Activated effector memory CD4-positive, alpha-beta T cell treated with Interleukin-2 at 50 U/mL for 16 hours (primary cell): Measurements from ENCODE around the gene TEX54.
A peak's percentile ranks its signal among the peaks of the same experiment; 100 is the strongest.
"Not testable (repeated sequence)": the region's sequence is repeated elsewhere in the genome, so short reads cannot be mapped to it uniquely, and the experiment has no call there.

Experiments
- DNase-seq: peaks from one replicate; pipeline ENCODE4 v3.0.0-alpha.2; 2020

TEX54 gene

DNA sequence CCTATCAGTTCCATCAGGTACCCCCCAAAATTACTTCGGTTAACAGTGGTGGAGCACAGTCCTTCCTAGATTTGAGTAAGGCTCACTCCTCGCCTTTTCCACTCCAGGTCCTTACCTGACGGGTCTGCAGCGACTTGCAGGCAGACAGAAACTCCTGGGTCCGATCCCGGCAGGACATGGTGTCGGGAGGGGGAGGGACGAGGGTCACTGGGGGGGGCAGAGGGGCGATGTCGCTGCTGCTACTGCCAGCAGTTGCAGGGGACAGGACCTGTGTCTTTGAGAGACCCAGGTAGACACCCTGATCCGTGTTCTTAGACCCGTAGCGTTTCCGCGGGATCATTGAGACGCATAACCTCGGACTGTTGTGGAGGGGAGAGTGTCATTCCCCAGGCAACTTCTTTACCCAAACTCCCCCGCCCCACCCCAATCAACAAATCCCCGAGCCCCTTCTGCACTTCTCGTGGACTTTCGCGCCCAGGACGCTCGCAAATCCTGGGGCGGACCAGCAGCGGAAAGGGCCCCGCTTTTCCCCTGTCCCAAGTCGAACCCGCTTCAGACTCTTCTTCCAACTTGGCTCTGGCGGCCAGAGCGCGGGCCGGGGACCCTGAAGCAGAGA lies 1.6 kb downstream of the TEX54 start:
- no peak for DNase-seq

DNA sequence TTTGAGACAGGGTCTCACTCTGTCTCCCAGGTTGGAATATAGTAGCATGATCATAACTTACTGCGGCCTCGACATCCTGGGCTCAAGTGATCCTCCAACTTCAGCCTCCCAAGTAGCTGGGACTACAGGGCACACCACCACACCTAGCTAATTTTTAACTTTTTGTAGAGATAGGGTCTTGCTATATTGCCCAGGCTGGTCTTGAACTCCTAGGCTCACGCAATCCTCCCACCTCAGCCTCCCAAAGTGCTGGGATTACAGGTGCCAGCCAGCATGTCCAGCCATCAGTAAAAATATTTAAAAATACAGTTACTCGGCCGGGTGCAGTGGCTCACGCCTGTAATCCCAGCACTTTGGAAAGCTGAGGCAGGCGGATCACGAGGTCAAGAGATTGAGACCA lies 4.5 kb downstream of the TEX54 start:
- DNase-seq: not testable (repeated sequence)

DNA sequence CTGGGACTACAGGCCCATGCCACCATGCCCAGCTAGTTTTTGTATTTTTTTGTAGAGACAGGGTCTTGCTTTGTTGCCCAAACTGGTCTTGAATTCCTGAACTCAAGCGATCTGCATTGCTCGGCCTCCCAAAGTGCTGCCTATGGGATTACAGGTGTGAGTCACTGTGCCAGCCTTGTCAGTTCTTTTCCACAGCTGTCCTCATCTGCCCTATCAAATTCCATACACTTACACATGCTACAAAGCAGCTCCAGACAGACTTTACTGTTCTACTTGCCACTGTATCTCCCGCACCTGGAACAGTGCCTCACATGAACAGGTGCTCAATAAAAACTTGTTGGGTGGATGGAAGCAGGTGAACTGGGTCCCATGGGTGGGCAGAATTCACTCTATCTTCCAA lies 9.0 kb downstream of the TEX54 start:
- no peak for DNase-seq

DNA sequence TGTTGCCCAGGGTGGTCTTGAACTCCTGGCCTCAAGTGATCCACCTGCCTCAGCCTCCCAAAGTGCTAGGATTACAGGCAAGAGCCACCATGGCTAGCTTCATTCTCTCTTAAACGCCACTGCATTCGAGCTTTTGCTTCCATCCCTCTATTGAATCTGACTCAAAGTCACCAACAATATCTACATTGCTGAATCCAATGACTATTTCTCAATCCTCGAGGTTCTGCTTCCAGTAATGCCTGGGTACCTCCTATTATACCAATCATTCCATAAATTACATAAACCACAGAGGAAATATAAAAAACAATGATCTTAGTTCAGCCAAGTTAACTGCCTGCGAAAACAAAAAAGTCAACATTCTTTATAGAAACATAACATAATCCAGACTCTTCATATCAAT lies 15.5 kb downstream of the TEX54 start:
- no peak for DNase-seq

DNA sequence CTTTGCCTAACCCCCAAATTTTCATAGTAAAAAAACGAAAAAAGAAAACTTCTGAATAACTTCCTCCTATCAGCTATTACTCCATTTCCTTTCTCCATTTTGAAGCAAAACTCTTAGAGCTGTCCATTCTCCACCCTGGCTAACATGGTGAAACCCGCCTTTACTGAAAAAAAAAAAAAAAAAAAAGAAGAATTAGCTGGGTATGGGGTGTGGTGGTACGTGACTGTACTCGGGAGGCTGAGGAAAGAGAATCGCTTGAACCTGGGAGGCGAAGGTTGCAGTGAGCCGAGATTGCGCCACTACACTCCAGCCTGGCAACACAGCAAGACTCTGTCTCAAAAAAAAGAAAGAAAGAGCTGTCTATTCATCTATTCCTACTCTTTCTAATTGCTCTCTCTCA lies 16.1 kb downstream of the TEX54 start:
- no peak for DNase-seq

DNA sequence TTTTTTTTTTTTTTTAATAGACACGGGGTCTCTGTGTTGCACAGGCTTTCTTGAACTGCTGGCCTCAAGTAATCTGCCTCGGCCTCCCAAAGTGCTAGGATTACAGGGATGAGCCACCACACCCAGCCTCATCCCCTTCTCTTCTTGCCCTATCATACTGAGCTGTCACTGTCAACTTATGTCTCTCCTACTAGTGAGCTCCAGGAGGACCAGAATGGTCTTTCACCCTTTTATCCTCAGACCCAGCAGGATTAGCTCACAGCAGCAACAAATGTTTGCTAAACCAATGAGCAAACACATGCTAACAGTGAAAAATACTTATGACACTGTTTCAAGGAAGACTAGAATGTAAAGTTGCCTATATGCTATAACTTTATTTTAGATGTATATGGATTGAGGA lies 21.0 kb downstream of the TEX54 start:
- no peak for DNase-seq

DNA sequence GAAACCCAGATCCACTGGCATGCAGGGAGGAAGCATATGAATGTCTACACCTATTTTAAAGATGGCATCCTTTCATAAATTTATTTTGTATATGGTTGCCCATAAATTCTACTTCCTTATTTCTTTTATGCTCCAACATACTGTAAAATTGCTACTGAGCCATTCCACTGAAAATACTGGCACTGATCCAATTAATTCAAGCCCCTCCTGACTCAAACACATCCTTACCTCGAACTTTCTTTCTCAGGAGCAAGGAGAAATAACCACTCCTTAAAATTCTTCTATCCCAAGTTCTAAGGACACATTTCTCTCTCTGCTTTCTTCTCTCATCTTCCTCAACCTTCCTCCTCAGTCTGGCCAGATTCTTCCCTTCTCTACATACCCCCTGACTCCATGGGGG lies 21.9 kb downstream of the TEX54 start:
- DNase-seq: no peak

DNA sequence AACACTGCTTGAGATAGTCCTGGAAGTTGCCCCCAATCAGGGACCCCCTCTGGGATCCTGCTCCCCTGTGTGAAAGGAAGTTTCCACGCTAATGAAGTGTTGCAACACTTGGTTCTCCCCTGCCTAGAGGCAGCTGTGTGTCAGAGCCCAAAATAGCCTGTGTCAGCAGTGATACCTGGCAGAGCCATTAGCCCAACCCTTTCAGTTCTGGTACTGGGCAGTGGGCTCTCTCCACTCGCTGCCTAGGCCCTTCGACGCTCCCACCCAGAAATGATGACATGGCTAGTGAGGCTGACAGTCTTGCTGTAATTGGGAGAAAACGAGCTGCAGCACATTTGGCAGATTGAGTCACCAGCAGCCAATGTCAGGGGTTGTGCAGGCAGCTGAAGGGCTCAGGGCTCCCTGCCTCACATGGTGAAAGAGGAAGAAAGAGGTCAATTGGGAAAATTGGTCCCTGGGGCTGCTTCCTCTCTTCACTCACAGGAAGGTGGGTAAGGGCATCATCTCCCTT lies 26.0 kb downstream of the TEX54 start:
- DNase-seq: no peak

DNA sequence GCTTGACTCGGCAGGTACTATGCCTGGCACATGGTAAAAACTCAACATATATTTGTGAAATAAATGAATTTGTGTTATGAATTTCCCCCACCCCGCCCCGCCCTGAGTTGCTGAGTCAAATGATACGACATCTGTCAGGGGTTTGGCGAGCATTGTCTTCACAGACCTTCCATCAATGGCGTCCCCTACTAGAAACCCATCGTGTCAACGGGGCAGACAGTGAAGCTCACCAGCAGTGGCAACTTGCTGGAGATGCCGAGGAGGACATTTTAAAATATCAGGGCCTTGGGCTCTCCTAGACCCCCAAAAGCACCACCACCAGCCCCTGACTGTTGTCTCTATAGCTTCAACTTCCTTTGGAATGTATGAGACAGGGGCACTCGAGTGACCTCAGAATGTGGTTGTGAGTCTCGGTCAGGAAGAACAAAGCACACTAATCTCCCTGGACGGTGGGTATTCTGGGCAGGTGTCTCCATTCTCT lies 26.6 kb downstream of the TEX54 start:
- no peak for DNase-seq

DNA sequence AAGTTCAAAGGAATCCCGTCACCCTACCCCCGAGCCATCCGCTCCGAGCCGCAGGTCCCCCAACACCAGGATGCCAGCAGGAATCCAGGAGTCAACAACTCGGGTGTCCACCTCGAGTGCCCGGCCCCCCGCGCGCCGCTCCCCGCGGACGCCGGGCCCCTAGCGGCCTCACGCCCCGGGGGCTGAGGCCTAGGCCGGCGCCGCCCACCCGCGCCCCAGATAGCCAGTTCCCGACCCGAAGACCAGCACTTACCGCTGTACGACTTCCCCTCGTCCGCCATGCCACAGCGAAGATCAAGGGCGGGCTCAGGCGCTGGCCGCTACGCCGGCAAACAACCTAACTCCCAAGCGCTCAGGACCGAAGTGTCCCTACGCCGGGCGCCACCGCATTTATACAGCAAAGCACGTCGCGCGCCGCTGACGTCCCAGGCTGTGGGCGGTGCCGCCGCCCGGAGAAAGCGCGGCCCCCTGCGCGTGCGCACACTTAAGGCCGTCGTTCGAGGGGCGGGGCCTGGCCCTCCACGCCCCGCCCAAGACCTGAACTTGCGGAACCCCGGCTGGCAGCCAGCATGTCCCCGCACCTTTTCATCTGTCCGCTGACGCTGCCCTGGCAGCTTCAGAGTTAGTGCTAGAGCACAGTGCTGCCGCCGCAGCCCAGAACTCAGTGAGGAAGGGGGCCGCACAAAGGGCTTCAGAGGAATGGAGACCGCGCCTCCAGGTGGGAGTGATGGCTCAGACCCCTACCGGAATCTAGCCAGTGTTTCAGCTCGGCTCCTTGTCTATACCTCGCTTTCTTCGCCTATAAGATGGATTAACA lies 27.4 kb downstream of the TEX54 start, which contains the start of gene NXF1:
NXF1 (minus strand) TSS at position 365 of the 817 bp plus-strand sequence; CDS start at position 281, 84 bp downstream.
- peak; percentile 94 for DNase-seq

DNA sequence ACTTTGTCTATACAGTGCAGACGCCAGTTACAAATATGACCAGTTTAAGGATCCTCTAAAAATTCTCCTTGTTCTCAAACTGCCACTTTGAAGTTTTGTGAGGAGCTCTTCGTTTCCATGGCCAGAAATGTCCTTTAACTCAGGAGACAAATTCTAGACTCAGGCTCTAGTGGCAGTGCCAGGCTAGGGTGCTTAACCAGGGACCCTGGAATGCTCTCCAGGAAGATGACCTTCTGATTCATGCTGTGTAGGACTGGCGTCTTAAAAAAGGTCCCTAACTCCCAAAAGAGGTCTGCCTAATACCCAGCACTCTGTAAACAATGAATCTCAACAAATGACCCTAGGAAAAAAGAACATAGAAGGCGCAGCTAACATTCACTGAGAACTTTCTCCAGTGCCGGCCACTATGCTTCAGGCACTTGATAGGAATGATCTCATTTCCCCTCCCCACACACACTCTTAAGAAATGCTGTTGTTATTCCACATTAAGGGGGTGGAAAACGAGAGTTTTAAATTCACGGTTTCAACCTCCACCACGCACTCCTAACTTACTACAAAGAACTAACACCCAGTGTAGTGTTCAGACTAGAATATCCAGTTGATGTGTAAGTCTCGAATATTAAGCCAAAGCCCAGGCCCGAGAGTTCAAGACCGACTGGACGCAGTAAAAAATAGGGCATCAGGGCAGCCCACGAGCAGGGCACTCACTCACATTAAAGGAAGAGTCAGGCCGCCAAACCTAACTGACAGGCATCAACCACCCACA lies 28.1 kb downstream of the TEX54 start:
- no peak for DNase-seq

DNA sequence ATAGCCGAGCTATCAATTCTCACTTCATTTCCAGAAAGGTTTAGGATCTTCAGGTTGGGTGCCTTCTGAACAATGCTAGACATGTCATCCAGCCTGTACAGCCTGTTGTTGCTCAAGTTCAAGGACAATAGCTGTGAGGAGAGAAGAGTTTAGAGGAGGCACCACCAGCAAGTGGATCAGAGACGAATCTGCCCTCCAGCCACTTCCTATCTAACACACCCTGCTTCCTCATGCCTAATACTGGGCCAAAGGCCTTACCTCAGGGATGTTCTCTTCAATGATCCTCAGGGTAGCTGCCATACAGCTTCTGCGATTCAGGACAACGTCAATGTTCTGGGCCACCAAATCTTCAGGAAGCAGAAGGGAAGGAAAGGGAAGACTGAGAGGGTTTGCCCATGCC lies 31.6 kb downstream of the TEX54 start:
- no peak for DNase-seq

DNA sequence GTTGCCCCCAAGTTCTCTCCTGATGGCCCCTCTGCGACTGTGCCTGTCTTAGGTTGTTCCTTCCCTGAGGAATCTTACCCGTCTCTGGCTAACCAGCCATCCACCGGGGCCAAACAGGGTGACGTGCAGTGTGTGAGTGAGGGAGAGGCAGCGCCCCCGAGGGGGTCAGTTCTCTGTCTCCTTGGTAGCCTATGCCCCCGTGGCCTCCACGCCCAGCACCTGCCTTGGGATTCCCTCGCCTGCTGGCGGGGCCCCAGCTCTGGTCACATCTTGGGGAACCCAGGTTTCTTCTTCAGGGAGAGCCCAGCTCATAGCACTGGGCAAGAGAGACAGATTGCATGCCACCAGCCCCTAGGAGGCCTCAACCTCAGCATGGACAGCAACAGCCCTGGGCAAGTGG lies 33.2 kb downstream of the TEX54 start:
- no peak for DNase-seq

DNA sequence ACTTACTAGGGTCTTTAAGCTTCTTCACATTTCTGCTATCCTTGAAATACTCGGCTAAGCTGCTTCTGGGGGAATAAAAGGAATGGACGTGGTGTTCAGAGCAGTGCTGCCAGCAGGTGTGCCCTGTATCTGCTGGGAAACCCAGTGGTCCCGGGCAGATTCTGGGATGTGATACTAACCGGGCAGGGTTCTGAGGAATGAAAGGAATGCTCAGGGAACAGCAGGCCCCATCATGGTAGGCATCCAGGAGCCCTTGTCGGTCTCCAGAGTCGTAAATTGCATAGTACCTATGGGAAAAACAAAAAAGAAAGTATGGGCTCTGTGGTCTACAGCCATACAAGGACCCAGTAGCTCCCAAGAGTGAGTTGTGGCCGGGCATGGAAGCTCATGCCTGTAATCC lies 36.4 kb downstream of the TEX54 start:
- no peak for DNase-seq

DNA sequence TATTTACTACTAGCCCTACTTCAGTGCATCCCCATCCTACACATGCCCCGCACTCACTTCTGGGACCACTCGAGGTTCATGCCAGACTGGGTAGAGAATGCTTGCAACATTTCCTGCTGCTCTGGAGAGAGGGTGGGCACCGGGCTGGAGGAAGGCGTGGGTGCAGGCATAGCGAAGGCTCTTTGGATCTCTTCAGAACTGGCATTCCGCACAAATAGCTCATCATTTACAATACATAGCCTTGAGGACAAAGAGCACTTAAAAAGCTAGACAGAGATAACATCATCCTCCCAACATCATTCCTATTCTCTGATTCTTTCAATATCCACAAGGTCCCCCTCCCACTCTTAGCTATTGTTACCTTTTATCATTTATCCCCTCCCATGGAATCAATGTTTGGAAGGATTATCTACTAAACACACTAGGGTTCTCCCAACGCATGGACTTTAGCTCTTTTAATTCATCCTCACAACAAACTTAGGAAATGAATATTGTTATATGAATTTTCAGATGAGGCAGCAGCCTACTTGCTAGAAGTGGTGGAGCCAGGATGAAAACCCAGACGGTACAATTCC lies 38.4 kb downstream of the TEX54 start:
- DNase-seq: no peak

DNA sequence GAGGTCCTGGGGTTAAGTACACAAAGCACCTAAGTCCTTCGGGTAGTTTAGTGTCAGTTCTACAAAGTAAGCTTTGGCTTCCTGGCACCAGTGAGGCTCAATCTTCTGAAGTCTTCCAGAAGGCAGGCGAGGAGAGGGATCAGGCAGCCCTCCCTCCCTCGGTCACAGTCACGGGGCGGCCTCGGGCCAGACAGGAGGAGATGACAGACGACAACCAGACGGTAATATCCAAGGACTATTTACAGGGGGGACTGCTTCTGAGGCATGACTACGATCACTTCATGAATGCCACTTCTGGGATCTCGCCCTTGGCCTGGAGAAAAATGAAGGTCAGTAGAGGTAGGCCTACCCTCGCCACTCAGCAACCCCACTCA lies 40.5 kb downstream of the TEX54 start:
- DNase-seq: no peak

DNA sequence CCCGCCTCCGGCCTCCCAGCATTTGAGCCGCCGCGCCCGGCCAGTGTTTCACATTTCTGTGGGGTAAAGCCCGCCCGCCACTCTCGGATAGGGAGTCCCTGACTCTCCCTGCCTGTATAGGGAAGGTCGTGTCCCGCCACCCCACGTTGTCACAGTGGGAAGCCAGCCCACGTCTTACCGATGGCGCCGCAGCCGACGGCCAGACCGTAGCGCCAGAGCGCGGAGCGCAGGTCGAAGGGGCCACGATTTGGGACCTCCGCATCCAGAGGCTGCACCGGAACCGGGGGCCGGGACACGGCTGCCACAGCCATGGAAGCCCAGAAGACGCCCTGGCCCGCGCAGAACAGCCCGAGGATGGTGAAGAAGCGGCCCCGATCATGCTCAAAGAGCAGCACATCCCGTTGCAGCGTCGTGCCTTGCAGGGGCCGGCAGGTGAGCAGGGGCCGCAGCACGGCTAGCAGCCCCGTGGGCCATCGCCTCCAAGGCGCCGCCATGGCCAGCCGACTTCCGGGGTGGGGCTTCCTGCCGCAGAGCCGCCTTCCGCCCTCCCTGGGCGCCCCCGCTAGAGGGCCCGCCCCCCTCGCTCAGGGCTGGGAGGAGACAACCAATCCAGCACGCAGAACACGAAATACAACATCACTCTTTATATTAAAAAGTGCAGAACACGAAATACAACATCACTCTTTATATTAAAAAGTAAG lies 41.0 kb downstream of the TEX54 start, which contains the start of gene TMEM223:
TMEM223 (minus strand) TSS at position 506 of the 701 bp plus-strand sequence; CDS start at position 494, 12 bp downstream.
- peak; percentile 89 for DNase-seq

DNA sequence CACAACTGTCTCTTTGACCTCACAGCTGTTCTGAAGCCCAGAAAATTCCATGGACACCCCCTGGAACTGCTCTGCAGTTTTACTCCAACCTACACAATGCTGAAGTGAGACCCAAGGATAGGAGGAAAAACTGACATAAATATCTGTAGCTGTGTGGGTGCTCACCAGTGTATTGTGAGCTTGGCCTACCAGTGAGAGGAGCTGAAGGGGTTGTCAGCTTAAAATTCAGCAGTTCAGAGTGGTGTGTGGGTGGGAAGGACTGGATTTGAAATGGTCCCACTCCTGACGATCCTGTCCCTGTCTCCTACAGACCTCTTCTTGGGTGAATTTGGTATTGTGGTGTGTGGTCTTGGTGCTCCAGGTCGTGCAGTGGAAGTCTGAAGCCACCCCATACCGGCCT lies 43.1 kb downstream of the TEX54 start:
- DNase-seq: no peak

DNA sequence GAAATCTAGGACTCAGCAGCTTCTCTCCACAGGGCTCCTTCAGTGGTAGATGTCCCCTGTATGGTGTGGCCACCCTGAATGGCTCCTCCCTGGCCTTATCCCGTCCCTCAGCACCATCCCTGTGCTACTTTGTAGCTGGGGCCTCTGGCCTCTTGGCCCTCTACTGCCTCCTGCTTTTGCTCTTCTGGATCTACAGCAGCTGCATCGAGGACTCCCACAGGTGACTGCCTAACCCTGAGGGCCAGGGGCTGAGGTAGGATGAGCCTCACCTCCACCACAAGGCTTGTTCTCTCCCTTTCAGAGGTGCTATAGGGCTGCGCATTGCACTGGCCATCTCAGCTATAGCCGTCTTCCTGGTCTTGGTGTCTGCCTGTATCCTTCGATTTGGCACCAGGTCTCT lies 43.6 kb downstream of the TEX54 start:
- DNase-seq: no peak

DNA sequence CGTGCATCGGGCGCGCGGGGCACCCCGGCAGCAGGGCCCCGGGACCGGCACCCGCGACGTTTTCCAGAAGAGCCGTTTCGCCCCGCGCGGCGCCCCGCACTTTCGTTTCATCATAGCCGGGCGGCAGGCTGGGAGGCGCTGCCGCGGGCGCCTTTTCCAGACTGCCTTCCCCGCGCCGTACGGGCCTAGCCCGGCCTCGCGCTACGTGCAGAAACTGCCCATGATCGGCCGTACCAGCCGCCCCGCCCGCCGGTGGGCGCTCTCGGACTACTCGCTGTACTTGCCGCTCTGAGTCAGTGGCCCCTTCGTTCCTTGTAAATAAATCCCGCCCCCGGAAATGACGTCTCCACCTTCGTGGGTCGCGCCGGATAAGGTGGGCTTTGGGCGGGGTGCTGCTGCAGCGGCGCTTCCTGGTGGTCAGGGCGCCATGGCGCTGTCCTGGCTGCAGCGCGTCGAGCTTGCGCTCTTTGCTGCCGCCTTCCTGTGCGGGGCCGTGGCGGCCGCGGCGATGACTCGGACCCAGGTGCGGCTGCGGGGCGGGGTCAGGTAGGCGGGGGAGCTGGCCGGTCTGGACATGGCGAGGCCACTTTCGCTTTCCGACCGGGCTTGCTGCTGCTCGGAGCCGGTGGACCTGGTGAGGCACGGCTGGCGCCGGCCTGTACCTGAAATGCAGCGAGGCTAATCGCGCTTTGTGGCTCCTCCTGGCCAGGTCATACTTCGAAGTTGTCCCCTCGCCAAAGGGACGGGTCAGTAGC lies 45.5 kb downstream of the TEX54 start, which contains the start of gene TMEM179B:
TMEM179B (plus strand) TSS at position 398 of the 755 bp plus-strand sequence; CDS start at position 428, 30 bp downstream.
- DNase-seq: peak; percentile 92

DNA sequence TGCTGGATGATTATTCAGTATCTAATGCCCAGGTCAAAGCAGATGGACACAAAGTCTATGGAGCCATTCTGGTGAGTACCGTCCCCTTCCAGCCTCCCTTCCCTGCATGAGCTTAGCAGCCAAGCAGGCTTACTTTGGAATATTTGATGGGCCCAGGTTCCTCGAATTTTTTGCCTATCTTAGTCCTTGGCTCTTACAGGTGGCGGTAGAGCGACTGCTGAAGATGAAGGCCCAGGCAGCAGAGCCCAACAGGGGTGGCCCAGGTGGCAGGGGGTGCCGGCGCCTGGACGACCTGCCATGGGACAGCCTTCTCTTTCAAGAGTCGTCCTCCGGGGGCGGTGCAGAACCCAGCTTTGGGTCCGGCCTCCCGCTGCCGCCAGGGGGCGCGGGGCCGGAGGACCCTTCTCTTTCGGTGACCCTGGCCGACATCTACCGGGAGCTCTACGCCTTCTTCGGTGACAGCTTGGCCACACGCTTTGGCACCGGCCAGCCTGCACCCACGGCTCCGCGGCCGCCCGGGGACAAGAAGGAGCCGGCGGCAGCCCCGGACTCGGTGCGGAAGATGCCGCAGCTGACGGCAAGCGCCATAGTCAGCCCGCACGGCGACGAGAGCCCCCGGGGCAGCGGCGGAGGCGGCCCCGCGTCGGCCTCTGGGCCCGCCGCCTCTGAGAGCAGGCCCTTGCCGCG lies 46.2 kb downstream of the TEX54 start:
- DNase-seq: peak; percentile 80
